Bone marrow (tissue), 2 donors: Measurements from ENCODE around the gene PDXDC1.
"Not testable (repeated sequence)": the region's sequence is repeated elsewhere in the genome, so short reads cannot be mapped to it uniquely, and the experiment has no call there.

ENCODE experiments used
- DNase-seq, 2 donors: peaks; one replicate each; lab custom pipeline; 2025; lab: John Stamatoyannopoulos, UW

Gene PDXDC1

DNA sequence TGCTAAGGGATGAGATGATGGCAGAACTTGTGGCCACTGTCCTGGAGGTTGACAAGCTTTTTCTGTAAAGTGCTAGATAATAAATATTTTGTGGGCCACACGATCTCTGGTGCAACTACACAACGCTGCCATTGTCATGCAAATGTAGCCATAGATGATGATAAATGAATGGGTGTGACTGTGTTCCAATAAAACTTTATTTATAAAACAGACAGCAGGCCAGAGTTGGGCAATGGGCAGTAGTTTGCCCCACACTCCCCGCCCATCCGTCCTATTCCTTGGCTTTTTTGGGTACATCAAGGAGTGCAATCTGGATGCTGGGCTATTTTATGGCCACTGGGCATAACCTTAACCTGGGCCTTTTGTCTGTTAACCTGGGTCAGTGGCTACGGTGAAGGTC is 184.8 kb downstream of the PDXDC1 start:
- not testable (repeated sequence) for DNase-seq

DNA sequence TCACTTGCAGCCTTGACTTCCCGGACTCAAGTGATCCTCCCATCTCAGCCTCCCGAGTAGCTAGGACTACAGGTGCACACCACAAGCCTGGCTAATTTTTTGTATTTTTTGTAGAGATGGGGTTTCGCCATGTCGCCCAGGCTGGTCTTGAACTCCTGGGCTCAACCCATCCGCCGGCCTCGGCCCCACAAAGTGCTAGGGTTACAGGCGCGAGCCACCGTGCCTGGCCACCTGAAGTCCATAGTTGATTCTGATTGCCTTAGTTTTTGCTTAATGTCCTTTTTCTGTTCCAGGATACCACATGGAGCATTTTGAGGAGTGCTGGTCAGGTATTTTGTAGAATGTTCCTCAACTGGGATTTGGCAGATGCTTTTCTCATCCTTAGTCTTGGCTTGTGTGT is 185.7 kb downstream of the PDXDC1 start:
- not testable (repeated sequence) for DNase-seq

DNA sequence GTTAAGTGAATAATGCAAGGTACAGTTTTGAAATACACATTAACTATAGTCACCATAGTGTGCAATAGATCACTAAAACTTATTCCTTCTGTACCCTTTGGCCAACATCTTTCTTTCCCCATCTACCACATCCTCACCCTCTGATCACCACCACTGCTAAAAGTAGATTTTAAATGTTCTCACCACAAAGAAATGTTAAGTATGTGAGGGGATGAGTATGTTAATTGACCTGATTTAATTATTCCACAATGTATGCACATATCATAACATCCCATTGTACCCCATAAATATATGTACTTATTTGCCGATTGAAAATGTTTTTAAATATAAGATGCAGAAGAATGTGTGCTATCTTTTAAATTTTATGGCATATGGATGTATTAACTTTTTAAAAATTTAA is 188.2 kb downstream of the PDXDC1 start:
- not testable (repeated sequence) for DNase-seq

GRCh38 chr16:15166177-15166576 is 191.4 kb downstream of the PDXDC1 start:
- DNase-seq: not testable (repeated sequence)

GRCh38 chr16:15168303-15168702 is 193.5 kb downstream of the PDXDC1 start:
- DNase-seq: not testable (repeated sequence)

- not testable (repeated sequence) for DNase-seq
Measured at GRCh38 chr16:15168953-15169652, 194.3 kb downstream of the PDXDC1 start.

GRCh38 chr16:15179909-15180308 is 205.1 kb downstream of the PDXDC1 start:
- DNase-seq: not testable (repeated sequence)

GRCh38 chr16:15180946-15181345 is 206.1 kb downstream of the PDXDC1 start:
- DNase-seq: not testable (repeated sequence)

DNA sequence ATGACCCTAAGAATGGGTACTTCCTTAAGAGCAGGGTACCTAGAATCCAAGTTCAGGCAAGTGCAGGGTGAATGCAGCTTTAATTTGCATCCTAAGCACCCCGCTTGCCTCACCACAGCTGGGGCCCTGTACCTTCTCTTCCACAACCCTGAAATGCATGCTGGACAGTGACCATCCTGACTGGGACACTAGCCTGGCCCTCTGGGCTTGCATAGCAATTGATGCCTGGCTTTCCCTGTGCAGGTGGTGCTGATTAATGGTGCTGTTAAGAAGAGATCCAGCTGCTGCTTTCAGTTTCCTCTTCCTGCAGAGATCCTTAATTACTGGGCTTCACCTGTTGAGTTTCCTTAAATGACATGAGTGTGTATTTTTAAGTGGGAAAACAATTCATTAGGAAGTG is 209.2 kb downstream of the PDXDC1 start:
- not testable (repeated sequence) for DNase-seq
